IMR-90 (cell line): ENCODE results near the gene PPM1L. TPM values are rescaled to one million over a fixed set of nuclear protein-coding genes. Genes with fewer than 3 reads are reported as not detected.
"Not testable (repeated sequence)": the region's sequence is repeated elsewhere in the genome, so short reads cannot be mapped to it uniquely, and the experiment has no call there.

ENCODE experiments used
- ATAC-seq: fragments of 200-7000 bp; cut with Tn5 transposase; 2 replicates; pipeline ENCODE4 v1.9.1; 2020; ENCODE audit warnings: low read depth, mild to moderate bottlenecking, moderate library complexity
- BruUV-seq: library from RNA; stranded (reverse); fragments of 400-500 nt; replicated peaks from 2 replicates; lab custom pipeline; 2021; lab: Mats Ljungman, UMichigan
- CTCF ChIA-PET: fragments of 300-600 bp; formaldehyde crosslinking; extraction: SDS; loops from one replicate; lab custom pipeline; 2021; ENCODE audit warnings: antibody characterized with exemption; lab: Yijun Ruan, JAX
- POLR2A ChIA-PET: fragments of 300-600 bp; sonication (Branson Sonifier 250); formaldehyde crosslinking; loops from one replicate; lab custom pipeline; 2022; ENCODE audit warnings: antibody characterized with exemption; ENCODE audit not compliant: unreplicated experiment; lab: Charles Lee
- DNase-seq: peaks from one replicate; pipeline ENCODE4 v3.0.0; 2013
- H2AFZ ChIP-seq: replicated peaks from 2 replicates; pipeline ENCODE3; 2013; ENCODE audit warnings: low read length, mild to moderate bottlenecking; ENCODE audit not compliant: poor library complexity
- H2AK5ac ChIP-seq: 2 replicates; pipeline ENCODE4 v1.6.1; 2013; ENCODE audit warnings: low read depth, low read length, inconsistent platforms
- H2AK9ac ChIP-seq: replicated peaks from 2 replicates; pipeline ENCODE3; 2013; ENCODE audit warnings: mild to moderate bottlenecking, low read depth, low read length, moderate library complexity; ENCODE audit not compliant: poor library complexity
- H2BK120ac ChIP-seq: 2 replicates; pipeline ENCODE4 v1.6.1; 2013; ENCODE audit warnings: low read depth, low read length, inconsistent platforms
- H2BK15ac ChIP-seq: 3 replicates; pipeline ENCODE4 v1.6.1; 2013; ENCODE audit warnings: low read depth, low read length, inconsistent platforms
- H2BK20ac ChIP-seq: 2 replicates; pipeline ENCODE4 v1.6.1; 2013; ENCODE audit warnings: low read depth, mild to moderate bottlenecking, inconsistent platforms, low read length, moderate library complexity
- H2BK5ac ChIP-seq: 2 replicates; pipeline ENCODE4 v1.6.1; 2013; ENCODE audit warnings: mild to moderate bottlenecking, low read depth, low read length, inconsistent platforms; ENCODE audit not compliant: poor library complexity, severe bottlenecking
- H3K14ac ChIP-seq: replicated peaks from 2 replicates; pipeline ENCODE4 v1.6.1; 2013; ENCODE audit warnings: low read depth, low read length, inconsistent platforms
- H3K18ac ChIP-seq: 2 replicates; pipeline ENCODE4 v1.6.1; 2013; ENCODE audit warnings: low read depth, low read length, control low read depth
- H3K23ac ChIP-seq: 2 replicates; pipeline ENCODE4 v1.6.1; 2013; ENCODE audit warnings: low read depth, low read length, inconsistent platforms
- H3K27ac ChIP-seq: 2 replicates; pipeline ENCODE4 v1.5.1; 2013; ENCODE audit warnings: mild to moderate bottlenecking, control low read depth, low read length; ENCODE audit not compliant: insufficient read depth
- H3K27me3 ChIP-seq: 2 replicates; pipeline ENCODE4 v1.6.1; 2013; ENCODE audit warnings: low read length; ENCODE audit not compliant: control insufficient read depth, insufficient read depth
- H3K36me3 ChIP-seq: 2 replicates; pipeline ENCODE4 v1.6.1; 2013; ENCODE audit warnings: low read length, mixed read lengths; ENCODE audit not compliant: control insufficient read depth, insufficient read depth
- H3K4ac ChIP-seq: 2 replicates; pipeline ENCODE4 v1.6.1; 2013; ENCODE audit warnings: low read depth, low read length, inconsistent platforms
- H3K4me1 ChIP-seq: 2 replicates; pipeline ENCODE4 v1.6.1; 2013; ENCODE audit warnings: low read length, mixed read lengths; ENCODE audit not compliant: control insufficient read depth, insufficient read depth
- H3K4me2 ChIP-seq: 2 replicates; pipeline ENCODE4 v1.6.1; 2013; ENCODE audit warnings: low read depth, mild to moderate bottlenecking, control low read depth, low read length, moderate library complexity
- H3K4me3 ChIP-seq: 2 replicates; pipeline ENCODE4 v1.5.1; 2013; ENCODE audit warnings: low read depth, mild to moderate bottlenecking, control low read depth, low read length, moderate library complexity; ENCODE audit not compliant: insufficient read depth
- H3K56ac ChIP-seq: 2 replicates; pipeline ENCODE4 v1.6.1; 2013; ENCODE audit warnings: low read length, inconsistent platforms; ENCODE audit not compliant: insufficient read depth; ENCODE audit errors: extremely low read depth
- H3K79me1 ChIP-seq, 2 experiments: 2 replicates each; pipeline ENCODE4 v1.6.1; 2013; ENCODE audit warnings: low read length in 2 of 2, inconsistent platforms in 1 of 2, low read depth in 1 of 2
- H3K9ac ChIP-seq: 2 replicates; pipeline ENCODE4 v1.6.1; 2013; ENCODE audit warnings: low read depth, low read length, control low read depth
- H3K9me1 ChIP-seq: 2 replicates; pipeline ENCODE4 v1.6.1; 2013; ENCODE audit warnings: low read length, inconsistent platforms; ENCODE audit not compliant: insufficient read depth
- H3K9me3 ChIP-seq: 2 replicates; pipeline ENCODE4 v1.6.1; 2013; ENCODE audit warnings: low read length; ENCODE audit not compliant: control insufficient read depth, insufficient read depth
- H4K20me1 ChIP-seq: 2 replicates; pipeline ENCODE4 v1.6.1; 2013; ENCODE audit warnings: low read length, inconsistent platforms; ENCODE audit not compliant: insufficient read depth
- H4K5ac ChIP-seq: 2 replicates; pipeline ENCODE4 v1.6.1; 2013; ENCODE audit warnings: mild to moderate bottlenecking, low read depth, low read length, control low read depth
- H4K8ac ChIP-seq, 2 experiments: 2 replicates each; pipeline ENCODE4 v1.6.1; 2013; ENCODE audit warnings: low read depth in 2 of 2, low read length in 2 of 2, control low read depth in 1 of 2, inconsistent platforms in 1 of 2
- H4K91ac ChIP-seq: 2 replicates; pipeline ENCODE4 v1.6.1; 2013; ENCODE audit warnings: low read depth, low read length, inconsistent platforms; ENCODE audit not compliant: insufficient read depth
- FOS ChIP-seq: fragments of 150-350 bp; IDR thresholded peaks from 2 replicates; pipeline ENCODE4 v1.6.1; 2016; ENCODE audit warnings: low read depth, low read length
- WGBS, 2 experiments: methylation state at CpG; one replicate each; pipeline versions ENCODE4 v1.1.5 to v1.1.7; 2013; ENCODE audit warnings: missing lambda C conversion rate in 2 of 2; ENCODE audit not compliant: insufficient read length in 1 of 2; ENCODE audit errors: extremely low coverage in 2 of 2; 5-methylcytosine and 5-hydroxymethylcytosine counted together
- dilution Hi-C: fragments of 300-500 bp; cut with HindIII; formaldehyde crosslinking; loops from one replicate; pipeline ENCODE4 v1.14.3; 2018; ENCODE audit warnings: low sequenced_read_pairs; ENCODE audit not compliant: unreplicated experiment
- in situ Hi-C: fragments of 300-500 bp; cut with MboI; formaldehyde crosslinking; loops from 3 replicates; pipeline ENCODE4 v1.14.3; 2019; ENCODE audit warnings: low sequenced_read_pairs, inconsistent platforms, mixed read lengths
- intact Hi-C: fragments of 100-400 bp; cut with micrococcal nuclease; formaldehyde crosslinking; loops from 2 replicates; pipeline ENCODE4 v1.10.0; 2022
- polyA plus RNA-seq, 3 experiments: library from polyadenylated mRNA; depleted of rRNA; stranded (reverse); fragments of >200 nt; gene quantifications; 2 replicates each; pipeline ENCODE4 v1.2.3, GENCODE V29; 2012; ENCODE audit warnings: low replicate concordance in 1 of 3
- total RNA-seq: library from RNA; depleted of rRNA; stranded (reverse); fragments of >200 nt; gene quantifications from 2 replicates; pipeline ENCODE4 v1.2.3, GENCODE V29; 2012

PPM1L gene
- total and polyA plus RNA-seq, 2 of the 4 experiments (the other 2 are of a cell fraction): 0.14 to 0.18 TPM

DNA sequence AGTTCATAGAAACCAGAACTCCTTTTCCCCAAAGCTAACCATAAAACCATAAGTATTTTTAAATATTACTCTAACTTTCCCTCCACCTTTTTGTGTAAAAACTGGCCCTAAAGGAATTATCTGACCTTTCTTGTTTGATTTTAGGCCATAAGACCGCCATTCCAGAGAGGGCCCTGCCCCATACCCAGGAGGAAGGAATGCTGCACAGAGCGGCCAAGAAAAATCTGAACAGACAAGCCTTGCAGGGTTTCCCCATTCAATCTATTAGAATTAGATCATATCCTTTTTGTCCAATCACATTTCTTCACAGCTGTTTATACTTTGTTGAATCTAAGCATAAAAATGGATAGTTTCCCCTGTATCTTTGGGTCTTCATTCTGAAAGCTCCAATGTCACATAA, 252.1 kb downstream of the PPM1L start:
- in situ Hi-C loops (no loop called here), intact Hi-C loops (no loop called here), dilution Hi-C loops (no loop called here)
- Histone ChIP-seq H3K4ac (no peak overlapping the region), H4K91ac (no peak overlapping the region), H3K9me3 (no peaks in the 10 kb centered on the region), H3K27ac (no peak overlapping the region), H2BK5ac (no peak overlapping the region), H4K20me1 (no peaks in the 10 kb centered on the region), H2BK15ac (no peak overlapping the region), H2BK120ac (no peak overlapping the region), H3K4me2 (no peak overlapping the region), H3K4me1 (no peaks in the 10 kb centered on the region), H3K9ac (no peak overlapping the region), H3K4me3 (no peak overlapping the region), H2BK20ac (no peak overlapping the region), H3K56ac (no peak overlapping the region), H3K14ac (no peak overlapping the region), H4K8ac (no peak overlapping the region), H3K23ac (no peak overlapping the region), H3K27me3 (no peaks in the 10 kb centered on the region), H3K9me1 (no peaks in the 10 kb centered on the region), H2AFZ (no peak overlapping the region), H4K5ac (no peak overlapping the region), H3K79me1 (no peaks in the 10 kb centered on the region), H3K18ac (no peak overlapping the region), H2AK5ac (no peak overlapping the region), H3K36me3 (no peaks in the 10 kb centered on the region), H2AK9ac (no peak overlapping the region)
- no CpG with 5 or more reads among the region's 2 CpGs for WGBS, 2 experiments
- BruUV-seq: no TSS peak
- ChIA-PET POLR2A (no interaction called here), CTCF (no interaction called here)
- ATAC-seq: no peak
- TF ChIP-seq FOS: no peak
- no peak for DNase-seq

DNA sequence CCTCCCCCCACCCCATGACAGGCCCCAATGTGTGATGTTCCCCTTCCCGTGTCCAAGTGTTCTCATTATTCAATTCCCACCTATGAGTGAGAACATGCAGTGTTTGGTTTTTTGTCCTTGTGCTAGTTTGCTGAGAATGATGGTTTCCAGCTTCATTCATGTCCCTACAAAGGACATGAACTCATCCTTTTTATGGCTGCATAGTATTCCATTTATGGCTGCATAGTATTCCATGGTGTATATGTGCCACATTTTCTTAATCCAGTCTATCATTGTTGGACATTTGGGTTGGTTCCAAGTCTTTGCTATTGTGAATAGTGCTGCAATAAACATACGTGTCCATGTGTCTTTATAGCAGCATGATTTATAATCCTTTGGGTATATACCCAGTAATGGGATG, 254.1 kb downstream of the PPM1L start:
- BruUV-seq, H4K5ac ChIP-seq, DNase-seq, POLR2A ChIA-PET, intact Hi-C loops, H2AK9ac ChIP-seq, H3K79me1 ChIP-seq, H2AK5ac ChIP-seq, H4K91ac ChIP-seq, H3K9me1 ChIP-seq, H3K18ac ChIP-seq, ATAC-seq, H3K27me3 ChIP-seq, H2BK15ac ChIP-seq, H2BK5ac ChIP-seq, H3K9me3 ChIP-seq, in situ Hi-C loops, H3K56ac ChIP-seq, H3K4ac ChIP-seq, H3K9ac ChIP-seq, H3K4me2 ChIP-seq, H2AFZ ChIP-seq, H3K14ac ChIP-seq, H4K20me1 ChIP-seq, H3K23ac ChIP-seq, H3K4me3 ChIP-seq, H2BK120ac ChIP-seq, H3K27ac ChIP-seq, dilution Hi-C loops, H4K8ac ChIP-seq, H3K36me3 ChIP-seq, H3K4me1 ChIP-seq, CTCF ChIA-PET, H2BK20ac ChIP-seq: not testable (repeated sequence)
- no CpG with 5 or more reads among the region's 2 CpGs for WGBS, 2 experiments
